ENCODE results near the gene CPT1C.

Gene CPT1C

GRCh38 chr19:49690656-49691242 lies at the start of gene CPT1C:
CPT1C (plus strand) TSS chr19:49691116; CDS start chr19:49692253, 1,137 bp downstream.
- DNase-seq, result peak; percentile 25 to 48 (median 47)

- DNase-seq, result peak; percentile 100
Measured at GRCh38 chr19:49641688-49642491, 49.0 kb upstream of the CPT1C start, which contains the start of gene SCAF1. SCAF1 (plus strand) TSS chr19:49642209; CDS start chr19:49645027, 2,818 bp downstream.

- DNase-seq, result no peak
Measured at GRCh38 chr19:49642492-49643035, 48.4 kb upstream of the CPT1C start.

- DNase-seq, result peak in 2 of 3 donors; percentile 7 to 14
Measured at GRCh38 chr19:49643466-49643865, 47.5 kb upstream of the CPT1C start.

- no peak for DNase-seq
Measured at GRCh38 chr19:49645592-49645991, 45.3 kb upstream of the CPT1C start.

GRCh38 chr19:49645995-49646394 lies 44.9 kb upstream of the CPT1C start:
- DNase-seq, result no peak

GRCh38 chr19:49646586-49646985 lies 44.3 kb upstream of the CPT1C start:
- DNase-seq, result no peak

- DNase-seq, result no peak
Measured at GRCh38 chr19:49651029-49651819, 39.7 kb upstream of the CPT1C start.

- no peak for DNase-seq
Measured at GRCh38 chr19:49651820-49652550, 38.9 kb upstream of the CPT1C start.

GRCh38 chr19:49652551-49653465 lies 38.1 kb upstream of the CPT1C start:
- no peak for DNase-seq

GRCh38 chr19:49653466-49653806 lies 37.5 kb upstream of the CPT1C start:
- DNase-seq, result no peak

GRCh38 chr19:49654581-49654980 lies 36.3 kb upstream of the CPT1C start:
- DNase-seq, result no peak

GRCh38 chr19:49655570-49656455 lies 35.1 kb upstream of the CPT1C start:
- no peak for DNase-seq

- no peak for DNase-seq
Measured at GRCh38 chr19:49656456-49657109, 34.3 kb upstream of the CPT1C start.

GRCh38 chr19:49657493-49658138 lies 33.3 kb upstream of the CPT1C start:
- no peak for DNase-seq

GRCh38 chr19:49658139-49658517 lies 32.8 kb upstream of the CPT1C start:
- no peak for DNase-seq

GRCh38 chr19:49658566-49659442 lies 32.1 kb upstream of the CPT1C start:
- DNase-seq, result no peak

GRCh38 chr19:49660338-49660961 lies 30.5 kb upstream of the CPT1C start:
- DNase-seq, result no peak
